AG20443 (cell line): Measurements from ENCODE around the gene TMEM14A.

ENCODE experiments used
- DNase-seq: peaks from one replicate; pipeline ENCODE4 v3.0.0; 2012; ENCODE audit warnings: low spot score, mixed read lengths

TMEM14A gene

DNA sequence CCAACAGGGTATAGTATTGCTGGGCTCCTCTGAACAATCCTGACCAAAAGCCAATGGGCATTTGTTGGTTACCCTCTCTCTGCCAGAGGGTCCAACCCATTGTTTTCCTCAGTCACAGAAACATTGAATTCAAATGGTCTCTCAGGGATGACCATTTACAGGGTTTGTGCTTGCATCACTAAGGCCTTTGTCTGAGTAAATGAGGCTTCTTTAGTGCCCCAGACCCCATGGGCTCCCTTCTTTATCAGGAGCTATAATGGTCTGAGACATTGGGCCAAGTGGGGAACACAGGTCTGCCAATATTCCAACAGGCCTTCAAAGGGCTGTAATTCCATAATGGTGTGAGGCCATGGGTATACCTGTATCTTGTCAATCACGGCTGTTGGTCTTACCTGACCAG lies 65.2 kb downstream of the TMEM14A start:
- no peak for DNase-seq
